Measurements from ENCODE around the gene GALNT6.
"Not testable (repeated sequence)": the region's sequence is repeated elsewhere in the genome, so short reads cannot be mapped to it uniquely, and the experiment has no call there.

GALNT6 gene

DNA sequence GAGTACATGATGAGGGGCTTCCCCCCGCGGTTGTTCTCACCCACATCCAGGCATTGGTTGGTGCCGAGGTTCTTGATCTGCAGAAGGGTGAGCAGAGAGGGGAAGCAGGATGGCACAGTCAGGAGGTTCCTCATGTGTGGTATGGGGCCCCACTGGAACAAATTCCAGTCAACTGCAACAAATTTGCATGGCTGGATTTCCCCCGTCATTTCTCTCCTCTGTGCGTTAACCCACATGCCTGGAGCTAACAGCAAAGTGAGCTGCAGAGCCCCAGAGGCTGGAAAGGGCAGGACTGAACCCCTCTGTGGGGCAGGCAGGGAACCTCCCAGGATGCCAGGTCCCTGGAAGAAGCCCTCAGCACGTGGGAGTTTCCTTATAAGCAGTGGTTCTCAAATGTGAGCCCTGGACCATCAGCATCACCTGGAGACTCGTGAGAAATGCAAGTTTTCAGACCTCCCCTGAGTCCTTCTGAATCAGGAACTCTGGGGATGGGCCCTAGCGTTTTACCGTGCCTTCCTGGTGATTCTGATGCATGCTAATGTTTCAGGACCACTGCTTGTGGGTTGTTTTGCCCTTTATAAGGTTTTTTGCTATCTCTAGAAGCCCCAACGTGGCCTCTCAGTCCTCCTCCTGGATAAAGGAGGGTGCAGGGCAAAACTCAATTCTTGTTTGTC lies 33.7 kb downstream of the GALNT6 start:
- no peak for DNase-seq (ENCODE audit: low spot score)

DNA sequence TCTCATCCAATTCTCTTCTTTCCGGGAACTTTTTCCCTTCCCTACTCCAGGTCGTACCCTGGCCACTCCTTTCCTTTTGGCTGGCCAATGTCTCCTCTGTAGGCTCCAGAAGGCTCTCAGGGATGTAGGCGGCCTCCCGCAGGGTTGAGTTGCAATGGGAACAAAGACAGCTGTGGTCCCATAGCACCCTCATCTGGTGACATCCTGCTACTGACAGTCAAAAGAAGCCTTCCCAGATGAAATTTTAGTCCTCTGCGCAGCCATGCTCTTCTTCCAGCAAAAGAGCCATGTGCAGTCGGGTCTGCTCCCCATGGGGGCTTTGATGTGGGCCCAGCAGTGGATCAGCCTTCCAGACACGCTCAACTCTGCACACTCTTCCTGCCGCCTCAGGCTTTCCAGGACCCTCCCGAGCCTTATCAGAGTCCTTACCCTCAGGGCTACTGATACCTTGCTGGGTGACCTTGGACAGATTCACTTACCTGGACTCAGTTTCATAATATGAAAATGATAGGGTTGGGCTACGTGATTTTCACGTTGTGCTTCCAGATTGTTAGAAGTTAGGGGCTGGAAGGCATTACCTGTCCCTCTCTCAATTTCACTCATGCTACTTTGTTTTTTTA lies 39.2 kb downstream of the GALNT6 start:
- no peak for DNase-seq (ENCODE audit: low spot score)

DNA sequence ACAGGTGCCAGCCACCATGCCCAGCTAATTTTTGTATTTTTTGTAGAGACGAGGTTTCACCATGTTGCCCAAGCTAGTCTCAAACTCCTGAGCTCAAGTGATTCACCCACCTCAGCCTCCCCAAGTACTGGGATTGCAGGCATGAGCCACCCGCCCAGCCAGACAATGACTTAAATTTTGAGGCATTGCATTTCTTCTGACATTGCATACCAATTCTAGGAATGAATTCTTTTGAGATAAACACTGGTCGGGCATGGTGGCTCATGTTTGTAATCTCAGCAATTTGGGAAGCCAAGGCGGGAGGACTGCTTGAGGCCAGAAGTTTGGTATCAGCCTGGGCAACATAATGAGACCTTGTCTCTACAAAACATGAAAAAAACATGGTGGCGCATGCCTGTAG lies 42.2 kb downstream of the GALNT6 start:
- no peak for DNase-seq (ENCODE audit: low spot score)

DNA sequence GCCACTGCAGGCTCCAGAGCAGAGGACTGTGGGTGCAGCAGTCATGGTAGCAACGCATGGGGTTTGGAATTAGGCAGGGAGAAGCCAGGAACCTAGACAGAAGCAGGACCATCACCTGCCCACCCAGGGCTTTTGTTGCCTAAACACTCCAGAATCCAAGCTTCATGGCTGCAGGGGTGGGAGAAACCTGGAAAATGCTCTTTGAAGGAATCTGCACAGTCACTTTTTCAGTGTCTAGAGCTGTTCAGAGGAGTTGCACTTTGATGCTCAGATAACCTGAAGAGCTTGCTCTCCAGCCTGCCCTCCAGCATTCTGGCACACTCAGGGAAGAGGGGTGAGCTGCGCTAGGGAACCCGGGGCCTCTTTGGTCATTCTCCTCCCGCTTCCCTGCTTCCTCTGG lies 43.1 kb downstream of the GALNT6 start:
- DNase-seq (ENCODE audit: low spot score) = no peak

DNA sequence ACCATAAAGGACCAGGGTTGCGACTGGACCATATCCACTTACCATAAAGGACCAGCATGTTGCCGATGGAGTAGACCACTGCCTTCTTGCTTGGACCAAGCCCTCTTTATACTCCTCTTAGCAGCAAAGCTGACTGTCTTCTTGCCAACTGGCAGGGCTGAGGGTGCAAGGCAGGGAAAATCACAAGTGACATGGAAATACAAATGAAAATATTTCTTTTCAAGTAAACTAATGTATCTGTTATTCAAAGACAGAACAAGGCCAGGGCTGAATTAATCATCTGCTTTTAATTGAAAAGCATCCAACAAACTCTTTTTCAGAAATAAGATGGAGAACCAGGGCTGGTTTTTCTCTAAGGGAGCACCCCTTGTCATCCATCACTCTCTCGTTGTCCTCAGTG lies 44.6 kb downstream of the GALNT6 start, which contains the start of gene CELA1:
Gene CELA1, minus strand, starts transcription at position 99 of the 400 bp plus-strand sequence. Its CDS starts 41 bp downstream, at position 58.
- DNase-seq (ENCODE audit: low spot score) = no peak

DNA sequence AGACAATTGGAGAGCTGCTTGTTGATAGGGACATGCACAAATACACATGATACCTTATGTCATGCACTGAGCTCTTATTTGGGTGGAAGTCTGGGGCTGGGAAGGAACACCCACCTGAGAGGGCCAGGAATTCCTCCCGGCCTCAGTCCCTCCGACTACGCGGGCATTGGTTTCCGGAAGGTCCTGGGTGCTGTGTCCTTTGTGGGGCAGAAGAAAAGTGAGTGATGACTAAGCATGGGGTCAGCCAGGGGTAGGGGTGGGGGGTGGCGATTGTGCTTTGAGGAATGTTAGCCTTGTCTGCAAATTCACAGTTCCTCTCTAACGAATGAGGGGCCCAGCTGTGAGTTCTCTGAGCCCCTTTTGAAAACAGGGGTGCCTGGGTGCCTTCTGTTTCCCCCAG lies 45.5 kb downstream of the GALNT6 start:
- DNase-seq (ENCODE audit: low spot score) = no peak

DNA sequence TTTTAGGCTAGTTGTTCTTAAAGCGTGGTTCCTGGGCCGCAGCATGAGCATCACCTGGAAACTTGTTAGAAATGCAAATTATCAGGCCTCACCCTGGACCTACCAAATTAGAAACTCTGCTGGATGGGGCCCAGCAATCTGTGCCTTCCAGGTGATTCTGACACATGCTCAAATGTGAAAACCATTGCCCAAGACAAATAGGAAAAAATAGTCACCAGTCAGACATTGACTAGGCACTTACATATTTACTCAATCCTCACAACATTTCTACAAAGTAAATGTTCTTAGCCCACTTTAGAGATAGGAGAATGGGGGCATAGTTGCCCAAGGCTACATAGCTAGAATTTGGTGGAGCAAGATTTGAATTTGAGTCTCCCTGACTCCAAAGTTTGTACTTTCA lies 48.0 kb downstream of the GALNT6 start:
- DNase-seq (ENCODE audit: low spot score) = no peak

DNA sequence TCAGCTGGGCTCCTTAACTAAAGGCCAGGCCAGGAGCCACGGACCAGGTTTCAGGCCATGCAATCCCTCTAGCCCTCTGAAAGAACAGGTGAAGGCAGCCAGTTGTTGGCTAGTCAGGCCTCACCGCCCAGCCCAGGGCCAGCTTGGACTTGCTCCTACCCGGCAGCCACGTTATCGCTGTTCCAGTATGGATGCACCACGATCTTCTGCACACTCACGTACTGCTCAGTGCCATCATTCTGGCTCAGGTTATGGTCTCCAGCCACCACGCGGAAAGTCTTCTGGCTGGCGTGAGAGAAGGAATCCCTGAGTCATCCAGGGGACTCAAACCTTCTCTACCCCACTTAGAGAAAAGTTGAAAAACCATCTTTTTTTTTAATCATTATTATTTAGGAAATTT lies 48.8 kb downstream of the GALNT6 start:
- DNase-seq (ENCODE audit: low spot score) = no peak

DNA sequence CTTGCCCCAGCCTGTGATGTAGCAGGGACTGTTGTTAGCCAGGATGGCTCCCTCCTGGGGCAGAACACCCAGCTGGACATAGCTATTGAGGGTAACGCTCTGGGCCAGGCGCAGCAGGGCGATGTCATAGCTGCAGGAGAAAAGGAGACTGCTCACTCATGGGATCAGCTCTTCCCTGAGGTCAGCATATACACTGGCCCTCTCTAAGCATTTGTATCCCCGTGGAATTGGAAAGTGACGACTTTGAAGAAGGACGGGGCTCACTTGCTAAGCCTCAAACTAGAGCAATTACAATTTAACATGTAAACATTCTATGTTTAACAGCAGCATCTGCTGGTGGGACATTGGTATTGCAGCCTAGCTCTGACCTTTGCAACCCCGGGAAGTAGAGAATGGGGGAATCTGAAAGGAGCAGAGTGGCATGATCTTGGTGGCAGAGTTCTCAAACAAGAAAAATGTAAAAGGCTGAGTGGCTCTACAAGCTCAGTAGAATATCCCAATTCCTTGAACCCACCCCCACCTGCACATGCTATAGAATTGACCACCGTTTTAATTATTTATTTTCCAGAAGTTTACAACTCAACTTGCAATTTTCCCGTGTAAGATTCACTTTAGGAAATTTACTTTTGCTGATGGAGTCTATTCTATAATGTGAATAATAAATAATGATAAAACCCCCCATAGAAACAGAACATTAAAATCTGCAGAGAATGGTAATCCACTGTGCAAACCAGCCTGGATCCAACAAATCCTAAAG lies 49.8 kb downstream of the GALNT6 start:
- peak; percentile 82 for DNase-seq (ENCODE audit: low spot score)

DNA sequence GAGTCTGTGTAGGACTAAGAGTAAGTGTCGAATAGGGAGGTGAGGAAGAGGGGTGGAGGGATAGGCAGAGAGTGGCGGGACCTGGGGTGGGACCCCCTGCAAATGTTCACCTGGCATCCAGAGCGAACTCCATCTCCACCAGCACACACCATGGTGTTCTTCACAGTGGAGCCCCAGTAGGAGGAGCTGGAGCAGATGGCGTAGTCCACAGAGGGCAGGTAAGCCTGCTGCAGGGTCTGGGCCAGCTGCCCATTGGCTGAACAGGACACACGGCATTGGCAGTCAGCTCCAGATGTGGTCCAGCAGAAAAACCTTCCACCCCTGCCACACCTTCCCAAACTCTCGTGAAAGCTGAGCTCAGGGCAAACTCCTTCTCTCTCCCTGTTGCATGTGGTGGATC lies 51.5 kb downstream of the GALNT6 start:
- no peak for DNase-seq (ENCODE audit: low spot score)

DNA sequence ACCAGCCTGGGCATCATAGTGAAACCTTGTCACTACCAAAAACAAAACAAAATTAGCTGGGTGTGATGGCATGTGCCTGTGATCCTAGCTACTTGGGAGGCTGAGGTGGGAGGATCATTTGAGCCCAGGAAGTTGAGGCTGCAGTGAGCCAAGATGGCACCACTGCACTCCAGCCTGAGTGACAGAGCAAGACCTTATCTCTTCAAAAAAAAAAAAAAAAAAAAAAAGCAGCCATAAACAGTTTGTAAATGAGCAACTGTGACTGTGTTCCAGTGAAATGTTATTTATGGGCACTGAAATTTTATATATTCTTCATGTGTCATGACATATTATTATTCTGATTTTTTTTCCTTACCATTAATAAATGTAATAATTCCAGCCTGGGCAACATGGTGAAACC lies 53.9 kb downstream of the GALNT6 start:
- DNase-seq (ENCODE audit: low spot score) = not testable (repeated sequence)

DNA sequence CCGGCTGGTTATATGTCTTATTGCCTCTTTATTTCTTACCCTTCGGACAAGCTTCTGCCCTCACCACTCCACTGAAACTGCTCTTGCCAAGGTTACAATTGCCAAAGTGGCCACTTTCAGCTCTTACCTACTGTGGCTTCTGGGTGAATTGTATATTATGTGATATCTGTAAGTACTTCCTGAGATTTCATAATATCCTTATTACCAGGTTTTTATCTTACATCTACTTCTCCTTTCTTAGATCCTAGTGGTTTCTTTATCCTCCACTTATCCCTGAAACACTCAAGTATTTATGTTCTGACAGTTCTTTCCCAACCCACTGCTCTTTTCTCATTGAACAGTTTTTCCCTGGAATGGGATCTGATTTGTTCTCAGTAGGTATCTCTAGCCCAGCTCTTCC lies 55.3 kb downstream of the GALNT6 start:
- DNase-seq (ENCODE audit: low spot score) = no peak

DNA sequence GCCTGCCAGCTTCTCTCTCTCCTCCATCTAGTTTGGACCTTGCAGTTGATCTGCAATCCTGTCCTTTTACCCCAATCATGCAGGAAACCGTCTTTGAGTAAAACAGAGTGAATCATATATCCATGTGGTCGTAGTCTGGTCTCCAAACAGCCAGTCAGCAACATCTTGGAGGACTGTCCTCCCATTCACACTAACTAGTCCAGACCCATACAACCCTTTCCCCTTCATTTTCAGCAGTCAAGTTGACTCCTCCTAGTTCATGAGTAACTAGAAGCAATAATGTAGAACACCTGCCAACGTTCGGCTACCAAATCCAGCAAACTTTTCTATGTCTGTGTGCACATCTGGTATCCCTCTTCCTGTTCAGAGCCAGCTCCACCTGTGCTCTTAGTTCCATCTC lies 56.4 kb downstream of the GALNT6 start:
- no peak for DNase-seq (ENCODE audit: low spot score)

DNA sequence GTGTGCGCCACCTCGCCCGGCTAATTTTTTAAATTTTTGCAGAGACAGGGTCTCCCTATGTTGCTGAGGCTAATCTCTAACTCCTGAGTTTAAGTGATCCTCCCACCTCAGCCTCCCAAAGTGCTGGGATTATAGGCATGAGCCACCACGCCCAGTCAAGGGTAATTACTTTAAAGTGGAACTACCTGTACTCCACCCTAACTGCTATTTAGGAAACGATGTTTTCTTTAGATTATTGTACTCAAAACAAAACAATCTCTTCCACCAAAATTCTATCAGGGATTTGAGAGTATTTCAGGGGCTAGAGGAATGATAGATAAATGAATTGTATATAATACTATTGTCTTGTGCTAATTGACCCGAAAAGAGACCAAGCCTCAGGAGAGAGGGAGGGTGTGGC lies 57.7 kb downstream of the GALNT6 start:
- no peak for DNase-seq (ENCODE audit: low spot score)

DNA sequence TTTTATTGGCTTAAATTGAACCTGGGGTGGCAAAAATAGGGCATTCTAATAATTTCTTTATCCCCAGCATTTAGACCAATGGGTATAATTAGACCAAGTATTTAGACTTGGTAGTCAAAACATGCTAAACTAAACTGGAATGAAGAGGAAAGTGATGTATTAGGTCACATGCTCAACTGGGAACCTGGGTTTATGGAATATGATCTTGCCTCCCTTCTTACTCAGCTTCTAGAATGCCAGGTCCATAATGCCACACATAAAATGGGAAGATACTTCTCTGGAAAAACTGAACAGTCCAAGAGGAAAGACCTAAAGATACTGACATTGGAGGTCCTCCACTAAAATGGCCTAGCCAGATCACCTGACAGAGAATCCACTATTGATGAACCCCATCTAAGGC lies 61.0 kb downstream of the GALNT6 start:
- DNase-seq (ENCODE audit: low spot score) = no peak

DNA sequence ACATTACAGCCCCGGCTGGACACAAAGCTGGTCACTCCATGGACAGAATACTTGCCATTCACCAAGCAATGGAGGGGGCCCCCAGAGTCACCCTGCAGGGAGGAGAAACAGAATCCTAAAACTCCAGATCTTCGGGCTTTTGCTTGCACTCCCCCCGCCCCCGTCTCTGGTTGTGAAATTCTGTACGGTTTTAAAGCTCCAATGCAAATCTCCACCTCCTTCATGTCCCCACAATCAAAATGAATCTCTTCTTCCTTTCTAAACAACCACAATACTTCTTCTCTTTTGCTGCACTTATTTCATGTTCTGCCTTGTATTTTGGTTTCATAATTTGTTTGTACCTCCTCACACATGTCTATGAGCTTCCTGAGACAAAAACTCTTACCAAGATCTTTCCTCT lies 61.5 kb downstream of the GALNT6 start:
- DNase-seq (ENCODE audit: low spot score) = no peak

DNA sequence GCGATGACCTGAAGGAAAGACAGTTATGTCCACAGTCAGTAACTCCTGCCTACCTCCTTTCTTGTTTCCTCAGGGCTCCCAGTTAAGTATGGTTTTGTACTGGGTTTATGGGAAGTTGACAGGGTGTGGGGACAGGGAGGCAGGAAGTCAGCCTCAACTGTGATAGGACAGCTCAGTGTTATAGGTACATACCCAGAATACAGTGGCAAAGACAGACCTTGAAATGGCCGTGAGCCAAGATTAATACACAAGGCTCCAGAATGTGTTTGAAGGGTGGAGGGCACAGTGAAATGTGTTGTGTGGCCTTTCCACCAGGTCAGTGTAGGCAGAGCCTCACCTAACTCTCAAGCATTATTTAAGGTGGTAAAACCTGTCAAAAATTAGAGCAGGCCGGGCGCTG lies 62.6 kb downstream of the GALNT6 start:
- no peak for DNase-seq (ENCODE audit: low spot score)

DNA sequence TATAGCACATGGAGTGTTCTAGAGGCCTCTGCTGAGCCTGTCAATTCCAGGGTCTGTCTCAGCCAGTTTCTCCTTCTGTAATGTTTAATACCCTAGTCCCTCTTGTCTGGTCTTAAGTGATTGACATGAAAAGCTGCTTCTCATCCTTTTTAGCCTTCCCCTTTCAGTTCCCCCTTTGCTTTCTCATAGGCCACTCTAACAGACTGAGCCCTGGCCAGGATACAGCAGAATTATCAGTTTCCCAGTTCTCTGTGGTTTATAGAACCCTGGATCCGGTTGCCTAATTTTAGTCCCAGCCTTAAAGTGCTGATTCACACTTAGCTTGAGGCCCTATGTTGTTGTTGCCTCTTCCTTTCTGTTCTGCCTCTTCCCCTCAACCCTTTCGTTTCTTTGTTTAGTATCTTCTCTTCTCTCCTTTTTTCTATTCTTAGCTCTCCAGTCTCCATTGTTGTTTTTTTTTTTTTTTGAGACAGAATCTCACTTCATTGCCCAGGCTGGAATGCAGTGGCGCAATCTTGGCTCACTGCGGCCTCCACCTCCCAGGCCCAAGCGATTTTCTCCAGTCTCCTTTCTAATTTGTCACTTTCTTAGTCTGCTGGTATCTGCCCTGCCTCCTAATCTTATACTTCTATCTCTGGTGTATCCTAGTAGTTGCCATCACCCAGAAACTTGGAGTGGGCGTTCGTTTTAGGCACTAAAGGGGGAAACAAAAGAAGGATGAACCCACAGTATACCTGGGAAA lies 64.3 kb downstream of the GALNT6 start:
- DNase-seq (ENCODE audit: low spot score) = no peak

DNA sequence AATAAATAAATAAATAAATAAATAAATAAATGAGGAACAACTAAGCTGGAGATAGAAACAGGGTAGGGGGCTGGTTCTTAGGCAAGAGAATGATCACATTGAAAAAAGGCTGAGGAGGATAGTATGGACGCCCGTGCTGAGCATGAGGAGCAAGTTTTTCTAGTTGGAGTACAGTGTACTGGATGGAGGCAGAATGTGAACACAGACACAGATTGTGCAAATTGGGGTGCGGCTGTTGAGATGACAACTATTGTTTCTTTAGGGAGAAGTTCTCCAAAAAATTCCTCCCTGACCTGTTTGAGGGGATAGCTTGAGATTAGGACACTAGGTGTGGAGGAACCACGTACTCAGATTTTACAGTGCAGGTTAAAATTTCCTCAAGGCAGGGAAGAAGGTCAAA lies 66.3 kb downstream of the GALNT6 start:
- DNase-seq (ENCODE audit: low spot score) = no peak

DNA sequence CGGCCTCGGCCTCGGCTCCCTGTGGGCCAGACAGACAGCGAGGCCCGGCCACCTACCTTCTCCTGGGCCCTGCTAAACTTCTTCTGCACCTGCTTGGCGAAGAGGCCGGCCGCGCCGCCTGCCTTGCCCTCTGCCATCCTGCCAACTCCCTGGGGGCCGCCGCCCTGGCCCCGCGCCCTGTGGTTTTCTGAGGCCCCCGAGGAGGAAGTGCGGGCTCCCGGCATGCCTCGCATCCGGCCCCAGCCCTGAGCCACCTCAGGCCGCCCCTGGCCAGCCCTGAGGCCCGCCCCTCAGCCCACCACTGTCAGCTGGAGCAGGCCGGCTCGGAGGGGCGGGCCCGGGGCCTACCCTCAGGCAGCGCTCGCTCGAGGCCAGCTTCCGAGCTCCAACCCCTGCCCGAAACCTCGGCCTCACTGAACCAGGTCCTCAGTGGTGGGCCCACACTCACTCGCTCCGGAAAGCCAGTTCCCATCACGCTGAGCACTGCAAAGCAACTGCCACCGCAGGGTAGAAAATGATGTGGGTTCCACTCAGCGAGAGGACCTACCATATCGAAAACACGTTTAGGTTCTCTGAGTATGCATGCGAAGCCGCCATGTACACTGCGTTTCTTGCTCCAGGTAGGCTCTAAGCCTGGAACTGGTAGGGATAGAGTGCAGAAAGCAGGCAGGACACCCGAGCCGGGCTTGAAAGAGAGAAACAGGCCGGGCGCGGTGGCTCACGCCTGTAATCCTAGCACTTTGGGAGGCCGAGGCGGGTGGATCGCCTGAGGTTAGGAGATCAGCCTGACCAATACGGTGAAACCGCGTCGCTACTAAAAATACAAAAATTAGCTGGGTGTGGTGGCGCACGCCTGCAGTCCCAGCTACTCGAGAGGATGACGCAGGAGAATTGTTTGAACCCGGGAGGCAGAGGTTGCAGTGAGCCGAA lies 67.0 kb downstream of the GALNT6 start, which contains the start of gene BIN2:
Gene BIN2, minus strand, starts transcription at position 209 of the 930 bp plus-strand sequence. Its CDS starts 72 bp downstream, at position 137.
- DNase-seq (ENCODE audit: low spot score) = no peak

DNA sequence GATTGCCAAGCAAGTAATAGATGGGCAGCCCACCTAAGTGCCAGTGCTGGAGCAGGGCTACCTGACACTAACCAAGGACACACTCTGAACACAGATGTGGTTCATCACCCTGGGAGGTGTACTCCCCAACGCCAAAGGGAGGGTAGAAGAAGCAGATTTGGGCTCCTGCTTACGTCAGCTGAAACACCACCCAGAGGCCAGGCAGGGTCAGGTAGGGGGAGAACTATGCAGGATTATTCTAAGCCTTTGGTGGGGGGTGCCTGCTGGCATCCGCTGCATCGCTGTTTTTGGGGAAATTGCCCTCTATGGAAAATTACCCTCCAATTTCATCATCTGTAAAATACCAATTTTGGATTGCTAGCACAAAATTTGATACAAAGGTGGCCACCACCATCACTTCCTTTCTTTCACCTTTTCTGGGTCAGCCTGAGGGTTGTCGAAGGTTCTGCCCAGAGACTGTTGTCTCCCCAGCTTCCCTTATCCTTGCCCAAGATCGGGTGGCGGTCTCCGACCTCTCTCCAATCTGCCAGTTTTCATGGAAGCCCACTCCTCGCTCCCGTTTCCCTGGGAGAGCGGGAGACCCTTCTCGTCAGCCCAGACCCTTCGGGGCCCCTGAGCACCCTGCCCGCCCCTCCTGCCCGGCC lies 67.8 kb downstream of the GALNT6 start:
- no peak for DNase-seq (ENCODE audit: low spot score)

Measured in RKO (cell line).